Aorta (tissue), 5 donors: ENCODE data around the gene ZKSCAN1. TPM values are rescaled to one million over a fixed set of nuclear protein-coding genes. Genes with fewer than 3 reads are reported as not detected.

Source experiments
- ATAC-seq: fragments of 200-7000 bp; cut with Tn5 transposase; one replicate; pipeline ENCODE4 v1.9.1; 2022; ENCODE audit warnings: moderate library complexity; ENCODE audit not compliant: low FRiP score
- DNase-seq, 2 donors: peaks; one replicate each; pipeline ENCODE4 v3.0.0-alpha.2; 2020
- H3K27ac ChIP-seq, 2 donors: one replicate each; pipeline ENCODE4 v1.5.1; 2013; ENCODE audit warnings: low read length in 2 of 2, mild to moderate bottlenecking in 2 of 2, moderate library complexity in 2 of 2, control low read depth in 1 of 2, inconsistent platforms in 1 of 2, low read depth in 1 of 2
- H3K27me3 ChIP-seq, 2 donors: one replicate each; pipeline ENCODE4 v1.6.1; 2013; ENCODE audit warnings: control low read depth in 1 of 2, low read length in 1 of 2, mild to moderate bottlenecking in 1 of 2, moderate library complexity in 1 of 2; ENCODE audit not compliant: insufficient read depth in 2 of 2, control insufficient read depth in 1 of 2
- H3K36me3 ChIP-seq, 2 donors: one replicate each; pipeline ENCODE4 v1.6.1; 2013; ENCODE audit warnings: control low read depth in 1 of 2, low read length in 1 of 2, mild to moderate bottlenecking in 1 of 2; ENCODE audit not compliant: insufficient read depth in 2 of 2, control insufficient read depth in 1 of 2
- H3K4me1 ChIP-seq, 2 donors: one replicate each; pipeline ENCODE4 v1.6.1; 2013; ENCODE audit warnings: low read length in 2 of 2, control low read depth in 1 of 2, mild to moderate bottlenecking in 1 of 2, moderate library complexity in 1 of 2; ENCODE audit not compliant: insufficient read depth in 2 of 2, control insufficient read depth in 1 of 2
- H3K4me3 ChIP-seq, 2 donors: one replicate each; pipeline ENCODE4 v1.5.1; 2013; ENCODE audit warnings: low read length in 2 of 2, control low read depth in 1 of 2, mild to moderate bottlenecking in 1 of 2
- H3K9me3 ChIP-seq: one replicate; pipeline ENCODE4 v1.6.1; 2013; ENCODE audit warnings: mild to moderate bottlenecking, low read length; ENCODE audit not compliant: control insufficient read depth
- WGBS, 2 donors: extraction: QIAGEN DNeasy Blood & Tissue Kit; methylation state at CpG; one replicate each; pipeline ENCODE4 v1.1.7; 2013; 5-methylcytosine and 5-hydroxymethylcytosine counted together
- intact Hi-C, 2 donors: fragments of 100-400 bp; cut with DNase I; formaldehyde crosslinking; loops; one replicate each; pipeline versions ENCODE4 v1.14.2 to v1.15.0; 2022
- polyA plus RNA-seq, 2 donors: library from polyadenylated mRNA; stranded (reverse); fragments of 200-250 nt; gene quantifications; one replicate each; pipeline ENCODE4 v1.2.3, GENCODE V29; 2013
- total RNA-seq, 2 donors: library from RNA; stranded (reverse); fragmentation: NEBNext Ultra II Directional; extraction: Animal tissue kit (Norgen Biotek cat#: 25700); gene quantifications; one replicate each; pipeline ENCODE4 v1.2.1, GENCODE V29; 2021
- donor health status: healthy with polysubstance abuse.
- donor health status: Bipolar disorder and iron deficiency.
- donor health status: DM: no; HTN: no; CAD: no.
- donor health status: DM: no; HTN: no; CAD: no.
- donor health status: DM: yes; HTN: yes; CAD: no.

Gene ZKSCAN1
- total and polyA plus RNA-seq, 4 donors, result 6.5 to 80.9 (median 36.6) TPM

DNA sequence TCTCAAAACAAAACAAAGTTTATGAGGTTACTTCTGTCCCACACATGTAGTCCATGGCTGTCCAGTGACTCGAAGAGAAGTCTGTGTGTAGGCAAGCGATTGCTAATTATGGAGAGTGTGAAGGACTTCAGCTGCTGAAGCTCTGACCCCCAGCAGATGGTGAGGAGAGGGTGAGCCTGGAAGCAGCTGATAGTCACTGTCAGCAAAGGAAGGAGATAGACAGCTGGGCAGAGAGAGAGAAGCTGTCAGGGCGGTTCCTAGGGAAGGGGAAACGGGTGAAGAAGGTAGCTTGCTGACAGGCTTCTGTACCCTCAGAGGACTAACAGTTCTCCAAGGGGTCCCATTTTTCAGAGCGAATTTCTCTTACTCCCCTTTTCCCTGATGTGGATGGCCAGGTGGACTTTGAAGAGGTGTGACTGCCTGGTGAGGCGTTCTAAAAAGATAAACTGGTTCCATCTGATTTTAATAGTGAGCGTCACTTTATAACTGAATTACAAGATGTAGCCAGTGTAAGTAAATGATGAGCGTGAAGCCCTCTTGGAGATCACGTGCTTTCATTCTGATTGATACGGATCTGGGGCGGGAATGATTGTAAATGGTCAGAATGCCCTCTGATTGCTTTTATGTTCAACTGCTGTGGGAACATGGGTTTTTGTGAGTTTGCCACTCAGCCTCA lies 46.3 kb downstream of the ZKSCAN1 start:
- Histone ChIP-seq H3K4me3 (no peak overlapping the region), H3K4me1 (no peaks in the 10 kb centered on the region), H3K27ac (no peak overlapping the region), H3K27me3 (no peaks in the 10 kb centered on the region), H3K36me3 (peaks cover 7 to 19% of the 10 kb centered on the region in 2 donors), H3K9me3 (no peaks in the 10 kb centered on the region)
- 91 to 94% methylated on average over 11 of the region's 11 CpGs for WGBS, 2 donors
- intact Hi-C loops, result no loop called here
- ATAC-seq (no peak), DNase-seq (no peak)

GRCh38 chr7:100063376-100063775 lies 48.0 kb downstream of the ZKSCAN1 start:
- no peaks in the 10 kb centered on the region for H3K4me1 ChIP-seq
- DNase-seq (no peak), ATAC-seq (no peak)
- H3K27ac ChIP-seq, result no peak overlapping the region
- WGBS, 2 donors, result 90 to 92% methylated on average over 4 of the region's 4 CpGs
- no peak overlapping the region for H3K4me3 ChIP-seq
- no peaks in the 10 kb centered on the region for H3K27me3 ChIP-seq
- intact Hi-C loops, result no loop called here
- peaks cover 3 to 11% of the 10 kb centered on the region in 2 donors for H3K36me3 ChIP-seq
- H3K9me3 ChIP-seq, result no peaks in the 10 kb centered on the region

GRCh38 chr7:100064162-100064561 lies 48.8 kb downstream of the ZKSCAN1 start:
- 72 to 79% methylated on average over 9 of the region's 9 CpGs for WGBS, 2 donors
- DNase-seq (no peak), ATAC-seq (no peak)
- H3K4me3 ChIP-seq, result no peak overlapping the region
- intact Hi-C loops, result no loop called here
- peaks cover 3 to 9% of the 10 kb centered on the region in 2 donors for H3K36me3 ChIP-seq
- no peaks in the 10 kb centered on the region for H3K9me3 ChIP-seq
- H3K27ac ChIP-seq, result no peak overlapping the region
- no peaks in the 10 kb centered on the region for H3K4me1 ChIP-seq
- H3K27me3 ChIP-seq, result no peaks in the 10 kb centered on the region

- intact Hi-C loops, result no loop called here
- ATAC-seq (peak; percentile 45), DNase-seq (no peak)
- H3K27me3 ChIP-seq, result no peaks in the 10 kb centered on the region
- H3K9me3 ChIP-seq, result no peaks in the 10 kb centered on the region
- no peaks in the 10 kb centered on the region for H3K4me1 ChIP-seq
- no peak overlapping the region for H3K4me3 ChIP-seq
- H3K27ac ChIP-seq, result no peak overlapping the region
- peaks cover 8 to 10% of the 10 kb centered on the region in 2 donors for H3K36me3 ChIP-seq
- WGBS, 2 donors, result 46 to 51% methylated on average over 8 of the region's 8 CpGs
Measured at GRCh38 chr7:100065452-100066186, 50.2 kb downstream of the ZKSCAN1 start.

DNA sequence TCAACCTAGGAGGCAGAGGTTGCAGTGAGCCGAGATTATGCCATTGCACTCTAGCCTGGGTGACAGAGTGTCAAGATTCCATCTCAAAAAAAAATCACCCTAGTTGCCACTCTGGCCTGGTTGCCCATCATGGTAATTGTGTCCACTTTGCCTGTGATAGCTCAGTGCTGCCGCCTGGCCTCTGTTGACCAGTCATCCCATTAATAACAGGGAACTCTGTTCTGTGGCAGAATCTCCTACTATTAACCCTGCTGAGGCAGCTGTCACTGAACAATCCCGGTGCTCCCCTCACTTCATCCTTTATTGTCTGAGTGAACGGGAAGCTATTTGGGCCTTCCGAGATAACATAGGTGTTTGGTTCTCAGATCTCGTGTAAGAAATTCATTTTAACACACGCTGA lies 51.6 kb downstream of the ZKSCAN1 start:
- intact Hi-C loops, result no loop called here
- Histone ChIP-seq H3K27ac (no peak overlapping the region), H3K36me3 (peaks cover 20% of the 10 kb centered on the region in 2 donors), H3K4me3 (no peak overlapping the region), H3K4me1 (no peaks in the 10 kb centered on the region), H3K27me3 (no peaks in the 10 kb centered on the region), H3K9me3 (peaks cover 6% of the 10 kb centered on the region)
- 88 to 89% methylated on average over 7 of the region's 7 CpGs for whole genome bisulfite sequencing, 2 donors
- no peak for ATAC-seq
- no peak for DNase-seq

GRCh38 chr7:100069991-100070390 lies 54.6 kb downstream of the ZKSCAN1 start:
- H3K27ac ChIP-seq, result no peak overlapping the region
- WGBS, 2 donors, result 97 to 98% methylated on average over 5 of the region's 5 CpGs
- H3K4me3 ChIP-seq, result no peak overlapping the region
- peaks cover 9% of the 10 kb centered on the region for H3K9me3 ChIP-seq
- no peaks in the 10 kb centered on the region for H3K4me1 ChIP-seq
- H3K27me3 ChIP-seq, result no peaks in the 10 kb centered on the region
- intact Hi-C loops, result no loop called here
- ATAC-seq (no peak), DNase-seq (no peak)
- peaks cover 25 to 34% of the 10 kb centered on the region in 2 donors for H3K36me3 ChIP-seq

DNA sequence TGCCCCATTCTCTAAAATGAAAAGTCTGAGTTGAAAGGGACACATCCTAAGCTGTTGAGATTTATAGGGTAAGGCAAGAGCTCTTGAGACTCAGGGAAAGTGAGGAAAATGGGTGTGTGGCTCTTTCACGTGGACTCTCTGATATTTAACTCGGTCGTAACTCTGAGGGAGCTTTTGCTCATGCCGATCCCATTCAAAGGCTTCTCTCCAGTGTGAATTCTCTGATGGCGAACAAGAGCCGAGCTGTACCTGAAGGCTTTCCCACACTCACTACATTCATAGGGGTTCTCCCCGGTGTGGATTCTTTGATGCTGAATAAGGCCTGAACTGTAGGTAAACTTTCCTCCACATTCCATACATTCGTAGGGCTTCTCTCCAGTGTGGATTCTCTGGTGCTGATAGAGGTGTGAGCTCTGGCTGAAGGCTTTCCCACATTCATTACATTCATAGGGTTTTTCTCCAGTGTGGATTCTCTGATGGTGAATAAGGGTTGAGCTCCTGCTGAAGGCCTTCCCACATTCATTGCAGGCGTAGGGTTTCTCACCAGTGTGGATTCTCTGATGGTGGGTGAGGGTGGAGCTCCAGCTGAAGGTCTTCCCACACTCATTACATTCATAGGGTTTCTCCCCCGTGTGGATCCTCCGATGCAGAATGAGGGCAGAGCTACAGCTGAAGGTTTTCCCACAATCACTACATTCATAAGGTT lies 55.8 kb downstream of the ZKSCAN1 start:
- intact Hi-C loops, result no loop called here
- 99% methylated on average over 11 of the region's 11 CpGs for WGBS, 2 donors
- H3K9me3 ChIP-seq, result peaks cover 9% of the 10 kb centered on the region
- H3K4me1 ChIP-seq, result no peaks in the 10 kb centered on the region
- no peak overlapping the region for H3K4me3 ChIP-seq
- no peak overlapping the region for H3K27ac ChIP-seq
- H3K27me3 ChIP-seq, result no peaks in the 10 kb centered on the region
- ATAC-seq (no peak), DNase-seq (no peak)
- H3K36me3 ChIP-seq, result peaks cover 31 to 34% of the 10 kb centered on the region in 2 donors

DNA sequence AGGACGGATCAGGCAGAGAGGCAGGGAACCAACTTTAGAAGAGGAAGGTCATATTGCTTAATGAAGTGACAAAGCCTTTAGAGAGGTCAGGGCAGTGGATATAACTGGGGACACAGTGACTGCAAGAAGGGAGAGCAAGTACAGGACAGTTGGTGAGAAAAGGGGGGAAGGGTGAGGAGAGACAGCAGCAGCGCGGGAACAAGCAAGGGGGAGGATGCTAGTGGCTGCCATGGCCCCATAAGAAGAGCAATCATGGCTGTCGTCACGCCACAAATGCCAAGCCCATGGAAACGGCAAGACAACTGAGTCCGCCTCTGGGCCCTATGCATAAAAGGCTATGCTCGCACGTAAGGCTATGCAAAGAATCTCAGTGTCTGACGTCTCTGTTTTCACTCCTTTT lies 57.1 kb downstream of the ZKSCAN1 start:
- WGBS, 2 donors, result 97 to 99% methylated on average over 10 of the region's 10 CpGs
- Histone ChIP-seq H3K27me3 (no peaks in the 10 kb centered on the region), H3K36me3 (peaks cover 31 to 37% of the 10 kb centered on the region in 2 donors), H3K9me3 (peaks cover 9% of the 10 kb centered on the region), H3K27ac (no peak overlapping the region), H3K4me1 (no peaks in the 10 kb centered on the region), H3K4me3 (no peak overlapping the region)
- intact Hi-C loops, result no loop called here
- no peak for DNase-seq
- no peak for ATAC-seq
